GM21447 (cell line): ENCODE measurements around the gene TAL2.

Source experiments
- ATAC-seq: cut with Tn5 transposase; IDR thresholded peaks from one replicate; pipeline ENCODE4 v1.9.1; 2021; ENCODE audit not compliant: unreplicated experiment

TAL2 gene

GRCh38 chr9:105662184-105663104 is at the start of gene TAL2:
Gene TAL2, plus strand, starts transcription at chr9:105662457. Its CDS starts 40 bp downstream, at chr9:105662497.
- peak; percentile 82 for ATAC-seq

- ATAC-seq = no peak
These were observed 41.3 kb upstream of the TAL2 start for GRCh38 chr9:105621001-105621400.

GRCh38 chr9:105625088-105625487 is 37.2 kb upstream of the TAL2 start:
- no peak for ATAC-seq

GRCh38 chr9:105632807-105633206 is 29.4 kb upstream of the TAL2 start:
- ATAC-seq = no peak

GRCh38 chr9:105633411-105633810 is 28.8 kb upstream of the TAL2 start:
- no peak for ATAC-seq

GRCh38 chr9:105636331-105636730 is 25.9 kb upstream of the TAL2 start:
- no peak for ATAC-seq

- ATAC-seq = no peak
These were observed 24.4 kb upstream of the TAL2 start for GRCh38 chr9:105637787-105638395.

GRCh38 chr9:105639936-105640335 is 22.3 kb upstream of the TAL2 start:
- no peak for ATAC-seq

GRCh38 chr9:105643795-105644194 is 18.5 kb upstream of the TAL2 start:
- no peak for ATAC-seq

GRCh38 chr9:105646879-105647594 is 15.2 kb upstream of the TAL2 start:
- no peak for ATAC-seq

GRCh38 chr9:105647595-105648349 is 14.5 kb upstream of the TAL2 start:
- ATAC-seq = no peak

- ATAC-seq = no peak
These were observed 10.5 kb upstream of the TAL2 start for GRCh38 chr9:105651806-105652205.

- peak; percentile 73 for ATAC-seq
These were observed 5.9 kb upstream of the TAL2 start for GRCh38 chr9:105656131-105656921.

- ATAC-seq = no peak
These were observed 3.9 kb upstream of the TAL2 start for GRCh38 chr9:105658351-105658750.

GRCh38 chr9:105661011-105661410 is 1.2 kb upstream of the TAL2 start:
- no peak for ATAC-seq

GRCh38 chr9:105663914-105664313 is 1.7 kb downstream of the TAL2 start:
- no peak for ATAC-seq

- ATAC-seq = no peak
These were observed 5.6 kb downstream of the TAL2 start for GRCh38 chr9:105667867-105668266.

GRCh38 chr9:105670315-105670714 is 8.1 kb downstream of the TAL2 start:
- no peak for ATAC-seq

- ATAC-seq = no peak
These were observed 8.5 kb downstream of the TAL2 start for GRCh38 chr9:105670775-105671174.

GRCh38 chr9:105672711-105673234 is 10.5 kb downstream of the TAL2 start:
- peak; percentile 66 for ATAC-seq
